Measurements from ENCODE around the gene SQSTM1.

SQSTM1 gene

DNA sequence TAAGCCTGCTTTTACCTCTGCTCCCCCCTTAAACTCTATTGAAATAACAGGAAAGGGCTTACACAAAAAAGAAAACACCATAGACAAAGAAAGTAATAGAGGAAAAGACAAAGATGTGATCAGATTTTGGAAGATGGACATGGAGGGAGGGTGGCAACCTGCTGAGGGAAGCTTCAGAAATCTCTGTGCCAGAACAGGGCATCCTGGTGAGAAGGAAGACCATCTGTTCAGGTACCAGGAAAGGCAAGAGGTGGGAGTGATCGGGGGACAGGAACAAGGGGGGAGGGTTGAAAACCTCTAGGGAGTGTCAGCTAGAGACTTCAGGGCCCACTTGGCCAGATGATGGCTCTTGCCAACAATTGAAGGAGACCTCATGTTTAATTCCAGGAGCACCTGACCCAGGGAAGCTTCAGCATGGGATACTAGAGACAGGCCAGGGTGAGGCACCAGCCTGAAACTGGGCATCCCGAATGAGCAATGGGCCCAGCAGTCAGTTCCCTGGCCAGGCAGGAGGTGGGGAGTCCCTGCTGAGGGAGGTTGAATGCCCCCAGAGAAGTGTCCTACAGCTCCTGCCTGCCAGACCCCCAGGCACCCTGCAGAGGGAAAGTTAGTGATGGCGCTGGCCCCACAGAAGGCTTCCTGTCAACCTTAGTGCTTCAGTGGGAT, 8.2 kb downstream of the SQSTM1 start:
- Mint-ChIP-seq H3K4me3 (no peak overlapping the region), H3K4me1 (no peaks in the 10 kb centered on the region), H3K27ac (peak overlapping the region in 1 of 3 experiments; percentile 37), H3K9me3 (peaks cover 13% of the 10 kb centered on the region), H3K36me3 (ENCODE audit: low read depth) (peaks cover 93% of the 10 kb centered on the region), H3K27me3 (ENCODE audit: low read depth) (peaks cover 3% of the 10 kb centered on the region)
- TF ChIP-seq, protein P1, sequence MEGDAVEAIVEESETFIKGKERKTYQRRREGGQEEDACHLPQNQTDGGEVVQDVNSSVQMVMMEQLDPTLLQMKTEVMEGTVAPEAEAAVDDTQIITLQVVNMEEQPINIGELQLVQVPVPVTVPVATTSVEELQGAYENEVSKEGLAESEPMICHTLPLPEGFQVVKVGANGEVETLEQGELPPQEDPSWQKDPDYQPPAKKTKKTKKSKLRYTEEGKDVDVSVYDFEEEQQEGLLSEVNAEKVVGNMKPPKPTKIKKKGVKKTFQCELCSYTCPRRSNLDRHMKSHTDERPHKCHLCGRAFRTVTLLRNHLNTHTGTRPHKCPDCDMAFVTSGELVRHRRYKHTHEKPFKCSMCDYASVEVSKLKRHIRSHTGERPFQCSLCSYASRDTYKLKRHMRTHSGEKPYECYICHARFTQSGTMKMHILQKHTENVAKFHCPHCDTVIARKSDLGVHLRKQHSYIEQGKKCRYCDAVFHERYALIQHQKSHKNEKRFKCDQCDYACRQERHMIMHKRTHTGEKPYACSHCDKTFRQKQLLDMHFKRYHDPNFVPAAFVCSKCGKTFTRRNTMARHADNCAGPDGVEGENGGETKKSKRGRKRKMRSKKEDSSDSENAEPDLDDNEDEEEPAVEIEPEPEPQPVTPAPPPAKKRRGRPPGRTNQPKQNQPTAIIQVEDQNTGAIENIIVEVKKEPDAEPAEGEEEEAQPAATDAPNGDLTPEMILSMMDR (IDR thresholded peaks at IDR 0.05; ENCODE audit: unreplicated experiment in 3 of 3) = no peak

DNA sequence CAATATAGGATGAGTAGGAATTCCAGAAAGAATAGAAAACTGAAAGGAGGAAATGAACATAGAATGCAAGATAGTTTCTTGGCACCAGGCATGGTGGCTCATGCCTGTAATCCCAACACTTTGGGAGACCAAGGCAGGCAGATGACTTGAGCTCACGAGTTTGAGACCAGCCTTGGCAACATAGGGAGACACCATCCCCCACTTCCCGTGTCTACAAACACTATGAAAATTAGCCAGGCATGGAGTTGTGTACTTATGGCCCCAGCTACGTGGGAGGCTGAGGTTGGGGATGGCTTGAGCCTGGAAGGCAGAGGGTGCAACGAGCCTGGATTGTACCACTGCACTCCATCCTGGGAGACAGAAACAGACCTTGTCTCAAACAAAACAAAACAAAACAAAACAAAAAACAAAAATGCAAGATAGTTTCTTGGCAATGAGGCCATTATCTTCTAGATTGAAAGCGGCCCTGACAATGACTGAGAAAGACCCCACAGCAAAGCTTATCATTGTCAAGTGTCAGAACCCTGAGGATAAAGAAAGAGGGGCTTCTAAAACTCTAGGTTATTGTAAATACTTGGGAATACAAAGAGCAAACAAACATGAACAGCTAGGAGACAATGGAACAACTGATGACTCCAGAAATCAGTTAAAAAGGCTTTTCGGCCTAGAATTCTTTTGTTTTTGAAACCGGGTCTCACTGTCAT, 9.2 kb downstream of the SQSTM1 start:
- TF ChIP-seq, protein P1 (IDR thresholded peaks at IDR 0.05; ENCODE audit: unreplicated experiment in 3 of 3) = no peak
- peaks cover 13% of the 10 kb centered on the region for H3K9me3 Mint-ChIP-seq
- H3K4me3 Mint-ChIP-seq = no peak overlapping the region
- peaks cover 3% of the 10 kb centered on the region for H3K27me3 Mint-ChIP-seq (ENCODE audit: low read depth)
- H3K4me1 Mint-ChIP-seq = no peaks in the 10 kb centered on the region
- H3K27ac Mint-ChIP-seq = peak overlapping the region in 1 of 3 experiments; percentile 37
- H3K36me3 Mint-ChIP-seq (ENCODE audit: low read depth) = peaks cover 91% of the 10 kb centered on the region

DNA sequence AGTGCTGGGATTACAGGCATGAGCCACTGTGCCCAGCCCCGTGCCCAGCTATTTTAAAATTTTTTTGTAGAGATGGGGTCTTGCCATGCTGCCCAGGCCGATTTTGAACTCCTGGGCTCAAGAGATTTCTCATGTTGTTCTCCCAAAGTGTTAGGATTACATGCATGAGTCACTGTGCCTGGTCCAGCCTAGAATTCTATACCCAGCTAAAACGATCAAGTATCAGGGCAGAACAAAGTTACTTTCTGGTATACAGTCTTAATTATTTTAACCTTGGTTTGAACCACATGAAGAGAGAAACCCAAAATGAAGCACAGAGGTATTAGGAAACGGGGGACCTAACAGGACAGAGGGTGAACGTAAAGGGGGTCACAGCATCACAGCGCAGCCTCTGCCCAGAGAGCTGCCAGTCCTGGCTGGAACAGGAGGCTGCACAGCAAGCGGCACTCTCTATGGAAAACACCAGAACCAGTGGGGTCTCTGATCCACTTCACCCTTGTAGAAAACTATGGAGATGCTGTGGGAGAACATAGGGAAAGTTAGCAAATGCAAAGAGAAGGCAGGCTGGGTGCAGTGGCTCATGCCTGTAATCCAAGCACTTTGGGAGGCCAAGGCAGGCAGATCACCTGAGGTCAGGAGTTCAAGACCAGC, 10.2 kb downstream of the SQSTM1 start:
- peaks cover 91% of the 10 kb centered on the region for H3K36me3 Mint-ChIP-seq (ENCODE audit: low read depth)
- peaks cover 13% of the 10 kb centered on the region for H3K9me3 Mint-ChIP-seq
- no peaks in the 10 kb centered on the region for H3K4me1 Mint-ChIP-seq
- no peak overlapping the region for H3K4me3 Mint-ChIP-seq
- H3K27ac Mint-ChIP-seq = no peak overlapping the region
- TF ChIP-seq, protein P1 (IDR thresholded peaks at IDR 0.05; ENCODE audit: unreplicated experiment in 3 of 3) = no peak
- H3K27me3 Mint-ChIP-seq (ENCODE audit: low read depth) = peaks cover 3% of the 10 kb centered on the region

DNA sequence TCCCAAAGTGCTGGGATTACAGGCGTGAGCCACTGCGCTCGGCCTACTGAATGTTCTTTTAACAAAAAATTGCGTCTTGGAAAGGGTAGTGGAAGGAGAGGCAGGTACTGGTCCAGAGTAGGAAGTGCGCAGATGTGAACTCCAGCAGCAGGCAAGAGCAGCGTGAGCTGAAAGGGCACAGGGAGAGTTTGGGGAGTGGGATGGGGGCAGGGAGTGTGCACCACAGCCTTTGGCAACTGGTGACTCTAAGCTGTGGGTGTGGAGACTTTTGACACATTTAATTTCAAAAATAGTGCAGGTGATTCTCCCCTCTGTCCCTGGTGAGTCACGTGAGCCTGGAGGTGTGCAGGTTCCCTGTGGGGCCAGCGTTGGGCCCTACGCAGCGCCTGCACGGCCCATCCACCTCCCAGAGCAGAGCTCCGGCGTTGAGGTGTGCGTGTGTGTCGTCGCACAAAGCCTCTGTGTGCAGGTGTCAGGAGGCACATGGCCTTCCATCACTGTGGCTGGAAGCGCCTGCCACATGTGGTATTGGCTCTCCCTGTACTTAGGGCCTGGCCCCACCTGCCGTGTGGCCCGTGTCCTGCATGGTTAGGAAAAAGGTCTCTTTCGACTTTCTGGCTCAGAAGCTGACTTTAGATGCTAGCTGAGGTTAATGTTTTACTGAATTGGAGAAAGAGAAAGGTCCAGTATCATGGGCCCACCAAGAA, 11.5 kb downstream of the SQSTM1 start:
- TF ChIP-seq, protein P1 (IDR thresholded peaks at IDR 0.05; ENCODE audit: unreplicated experiment in 3 of 3) = peak in 1 of 3 experiments; percentile 16
- Mint-ChIP-seq H3K4me1 (no peaks in the 10 kb centered on the region), H3K27me3 (ENCODE audit: low read depth) (peaks cover 3% of the 10 kb centered on the region), H3K9me3 (peaks cover 13% of the 10 kb centered on the region), H3K4me3 (no peak overlapping the region), H3K36me3 (ENCODE audit: low read depth) (peaks cover 92% of the 10 kb centered on the region), H3K27ac (no peak overlapping the region)

DNA sequence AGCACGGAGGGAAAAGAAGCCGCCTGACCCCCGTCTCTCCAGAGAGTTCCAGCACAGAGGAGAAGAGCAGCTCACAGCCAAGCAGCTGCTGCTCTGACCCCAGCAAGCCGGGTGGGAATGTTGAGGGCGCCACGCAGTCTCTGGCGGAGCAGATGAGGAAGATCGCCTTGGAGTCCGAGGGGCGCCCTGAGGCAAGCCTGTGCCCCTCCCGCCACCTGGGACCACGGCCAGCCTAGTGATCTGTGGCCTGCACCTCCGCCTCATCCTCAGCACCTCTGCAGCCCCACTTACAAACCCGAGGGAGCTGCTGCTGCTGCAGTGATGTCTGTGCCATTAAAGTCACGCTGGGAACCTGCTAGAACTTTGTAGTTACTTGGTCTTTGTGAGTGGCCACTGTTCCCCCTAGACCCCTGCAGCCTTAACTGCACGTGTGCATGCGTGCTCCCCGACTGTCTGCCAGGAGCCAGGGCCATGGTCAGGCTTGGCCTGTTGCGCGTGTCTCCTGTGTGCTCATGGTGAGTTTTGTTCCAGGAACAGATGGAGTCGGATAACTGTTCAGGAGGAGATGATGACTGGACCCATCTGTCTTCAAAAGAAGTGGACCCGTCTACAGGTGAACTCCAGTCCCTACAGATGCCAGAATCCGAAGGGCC, 12.5 kb downstream of the SQSTM1 start:
- H3K4me3 Mint-ChIP-seq = no peak overlapping the region
- H3K4me1 Mint-ChIP-seq = no peaks in the 10 kb centered on the region
- peaks cover 13% of the 10 kb centered on the region for H3K9me3 Mint-ChIP-seq
- peaks cover 3% of the 10 kb centered on the region for H3K27me3 Mint-ChIP-seq (ENCODE audit: low read depth)
- no peak overlapping the region for H3K27ac Mint-ChIP-seq
- TF ChIP-seq, protein P1 (IDR thresholded peaks at IDR 0.05; ENCODE audit: unreplicated experiment in 3 of 3) = no peak
- H3K36me3 Mint-ChIP-seq (ENCODE audit: low read depth) = peaks cover 90% of the 10 kb centered on the region
